GM18511 (cell line): ENCODE data around the gene KIRREL3.

Source experiments
- ATAC-seq: cut with Tn5 transposase; IDR thresholded peaks from one replicate; pipeline ENCODE4 v1.9.1; 2021; ENCODE audit warnings: mild to moderate bottlenecking, moderate library complexity; ENCODE audit not compliant: unreplicated experiment

Gene KIRREL3

GRCh38 chr11:126460417-126461095 is 540.0 kb downstream of the KIRREL3 start:
- ATAC-seq = no peak

- no peak for ATAC-seq
These were observed 540.8 kb downstream of the KIRREL3 start for GRCh38 chr11:126459691-126460281.

- ATAC-seq = no peak
These were observed 542.8 kb downstream of the KIRREL3 start for GRCh38 chr11:126457817-126458216.

GRCh38 chr11:126456783-126457542 is 543.6 kb downstream of the KIRREL3 start:
- no peak for ATAC-seq

DNA sequence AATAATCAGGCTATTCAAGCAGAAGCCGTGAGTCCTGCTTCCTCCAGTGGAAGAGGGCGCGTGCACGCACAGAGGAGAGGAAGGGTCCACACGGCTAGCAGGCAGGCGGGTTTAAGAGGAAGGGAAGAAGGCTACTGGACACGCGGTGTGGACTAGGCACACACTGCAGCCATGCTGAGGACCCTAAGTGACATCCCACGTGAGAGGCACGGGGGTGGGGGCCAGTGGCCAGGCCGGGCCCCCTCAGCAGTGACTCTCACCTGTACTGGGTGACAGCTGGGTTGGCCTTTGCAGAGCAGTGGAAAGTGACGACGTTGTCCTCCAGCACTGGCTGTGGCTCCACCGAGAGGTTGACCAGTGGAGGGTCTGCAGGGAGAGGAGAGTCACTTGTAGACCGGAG is 544.5 kb downstream of the KIRREL3 start:
- ATAC-seq = no peak

DNA sequence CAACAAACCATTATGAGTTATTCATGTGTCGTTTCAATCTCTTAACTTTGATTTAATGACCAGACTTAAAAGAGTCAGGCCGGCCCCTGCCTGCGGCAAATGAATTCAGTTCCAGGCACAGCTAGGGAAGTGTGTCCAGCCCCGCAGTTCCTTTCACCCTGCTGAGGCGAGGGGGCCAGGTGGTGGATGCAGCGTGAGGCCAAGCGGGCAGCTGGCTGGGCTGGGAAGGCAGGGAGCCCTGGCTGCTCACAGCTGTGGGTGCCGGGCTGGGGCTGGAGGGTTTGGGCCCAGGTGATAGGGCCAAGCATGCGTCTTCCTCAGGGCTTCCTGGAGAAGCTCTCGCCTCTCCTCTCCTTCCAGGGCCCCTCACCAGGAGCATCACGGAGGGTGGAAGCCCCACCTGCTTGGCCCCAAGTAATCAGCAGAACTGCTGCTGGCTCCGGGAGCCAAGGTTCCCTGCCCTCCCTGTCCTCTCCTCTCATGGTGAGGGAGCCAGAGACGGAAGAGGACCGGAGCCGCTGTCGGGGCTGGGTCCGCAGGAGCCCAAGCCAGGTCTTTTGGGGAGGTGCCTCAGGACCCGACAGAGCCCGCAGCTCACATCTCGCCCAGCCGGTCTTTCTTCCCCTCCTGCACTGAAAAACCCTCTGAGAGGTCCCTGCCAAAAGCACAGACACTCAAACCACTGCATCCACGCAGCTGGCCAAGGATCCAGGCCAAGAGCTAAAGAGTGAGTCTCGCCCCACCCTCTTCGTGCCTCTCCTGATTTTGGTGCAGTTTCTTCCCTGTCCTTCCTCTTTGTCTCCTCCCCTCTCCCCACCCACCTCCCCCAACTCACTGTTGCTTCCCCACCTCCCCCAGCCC is 548.1 kb downstream of the KIRREL3 start:
- no peak for ATAC-seq

DNA sequence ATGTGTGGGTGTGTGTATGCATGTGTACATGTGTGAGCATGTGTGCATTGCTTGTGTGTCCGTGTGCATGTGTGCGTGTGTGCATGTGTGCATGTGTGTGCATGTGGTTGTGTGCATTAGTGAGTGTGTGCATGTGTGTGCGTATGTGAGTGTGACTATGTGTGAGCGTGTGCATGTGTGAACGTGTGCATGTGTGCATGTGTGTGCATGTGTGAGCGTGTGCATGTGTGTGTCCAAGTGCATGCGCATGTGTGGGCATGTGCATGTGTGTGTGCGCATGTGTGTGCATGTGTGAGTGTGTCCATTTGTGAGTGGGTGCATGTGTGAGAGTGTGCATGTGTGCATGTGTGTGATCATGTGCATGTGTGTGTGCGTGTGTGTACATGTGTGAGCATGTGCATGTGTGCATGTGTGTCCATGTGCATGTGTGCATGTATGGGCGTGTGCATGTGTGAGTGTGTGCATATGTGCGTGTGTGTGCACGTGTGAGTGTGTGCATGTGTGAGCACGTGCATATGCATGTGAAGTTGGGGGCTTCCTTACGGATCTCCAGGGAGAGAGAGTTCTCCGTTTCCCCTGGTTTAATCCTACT is 549.3 kb downstream of the KIRREL3 start:
- ATAC-seq = no peak

- ATAC-seq = no peak
These were observed 549.8 kb downstream of the KIRREL3 start for GRCh38 chr11:126450806-126451205.

DNA sequence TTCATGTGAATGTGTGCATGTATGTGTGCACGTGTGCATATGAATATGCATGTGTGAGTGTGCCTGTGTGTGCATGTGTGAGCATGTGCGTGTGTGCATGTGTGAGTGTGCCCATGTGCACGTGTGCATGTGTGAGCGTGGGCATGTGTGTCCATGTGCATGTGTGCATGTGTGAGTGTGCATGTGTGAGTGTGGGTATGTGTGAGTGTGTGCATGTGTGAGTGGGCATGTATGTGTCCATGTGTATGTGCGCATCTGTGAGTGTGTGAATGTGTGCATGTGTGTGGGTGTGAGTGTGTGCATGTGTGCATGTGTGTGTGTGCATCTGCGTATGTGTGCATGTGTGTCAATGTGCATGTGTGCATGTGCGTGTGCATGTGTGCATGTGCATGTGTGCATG is 550.4 kb downstream of the KIRREL3 start:
- no peak for ATAC-seq

GRCh38 chr11:126446581-126446980 is 554.0 kb downstream of the KIRREL3 start:
- no peak for ATAC-seq

DNA sequence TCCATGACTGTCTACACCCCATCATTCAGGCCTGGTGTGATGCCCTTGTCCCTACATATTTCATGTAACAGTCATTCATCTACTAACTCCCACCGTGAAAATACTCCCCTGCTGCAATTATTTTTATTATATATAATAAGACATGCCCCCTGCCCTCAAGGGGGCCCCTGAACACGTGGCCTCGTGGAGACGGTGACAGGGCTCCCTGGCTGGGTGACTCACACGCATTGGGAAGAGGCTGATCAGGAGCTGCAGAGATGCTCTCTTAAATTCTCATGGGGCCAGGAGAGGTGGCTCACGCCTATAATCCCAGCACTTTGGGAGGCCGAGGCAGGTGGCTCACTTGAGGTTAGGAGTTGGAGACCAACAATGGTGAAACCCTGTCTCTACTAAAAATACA is 556.5 kb downstream of the KIRREL3 start:
- ATAC-seq = no peak

- no peak for ATAC-seq
These were observed 557.5 kb downstream of the KIRREL3 start for GRCh38 chr11:126443120-126443519.

- ATAC-seq = peak; percentile 67
These were observed 559.6 kb downstream of the KIRREL3 start for GRCh38 chr11:126440792-126441514.

- ATAC-seq = no peak
These were observed 560.3 kb downstream of the KIRREL3 start for GRCh38 chr11:126440276-126440675.

- ATAC-seq = peak; percentile 39
These were observed 561.9 kb downstream of the KIRREL3 start for GRCh38 chr11:126438691-126439090.

DNA sequence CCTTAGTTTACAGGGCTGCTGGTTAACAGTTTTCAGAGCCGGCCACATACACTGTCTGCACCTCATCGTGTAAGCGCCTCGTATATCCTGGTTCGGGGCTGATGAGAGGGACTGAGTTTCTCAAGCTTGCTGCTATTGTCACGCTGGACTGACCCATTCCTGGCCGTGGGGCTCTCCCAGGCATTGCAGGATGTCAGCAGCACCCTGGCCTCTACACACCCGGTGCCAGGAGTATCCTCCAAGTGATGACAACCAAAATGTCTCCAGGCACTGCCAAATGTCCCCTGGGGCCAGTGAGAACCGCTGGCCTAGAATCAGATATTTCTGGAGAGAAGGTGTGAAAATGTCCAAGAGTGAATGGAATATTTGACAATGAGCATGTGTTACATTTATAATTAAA is 562.3 kb downstream of the KIRREL3 start:
- ATAC-seq = no peak

DNA sequence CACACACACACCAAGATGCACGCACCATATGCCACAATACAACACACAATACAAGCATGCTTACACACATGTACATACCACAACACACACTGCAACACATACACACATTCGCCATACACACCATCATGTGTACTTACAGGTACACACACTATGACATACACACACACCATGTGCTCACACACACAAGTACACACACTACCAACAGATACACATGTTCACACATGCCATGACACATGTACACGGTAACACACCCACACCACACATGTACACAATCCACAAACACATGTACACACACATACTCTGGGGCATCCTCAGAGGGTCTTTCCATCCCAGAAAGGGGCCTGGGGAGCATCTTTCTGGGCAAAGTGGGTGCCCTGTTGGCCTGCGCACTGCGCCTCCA is 562.8 kb downstream of the KIRREL3 start:
- no peak for ATAC-seq

- ATAC-seq = no peak
These were observed 564.3 kb downstream of the KIRREL3 start for GRCh38 chr11:126436209-126436755.

DNA sequence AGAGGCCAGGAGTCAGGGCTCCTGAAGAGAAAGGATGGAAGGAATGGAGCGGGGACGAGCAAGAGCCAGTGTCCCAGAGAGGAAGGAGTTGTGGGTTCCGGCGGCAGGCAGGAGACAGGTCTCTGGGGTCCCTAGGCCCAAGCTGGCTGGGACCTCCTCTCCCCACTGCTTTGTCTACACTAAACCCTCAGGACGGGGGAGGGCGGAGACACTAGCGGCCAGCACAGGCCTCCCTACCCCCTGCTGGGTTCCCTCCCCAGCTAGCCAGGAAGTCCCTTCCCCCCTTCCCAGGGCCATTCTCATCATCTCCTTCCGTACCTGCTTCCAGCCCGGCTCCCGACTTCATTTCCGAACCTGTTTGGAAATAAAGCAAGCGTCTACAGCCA is 565.6 kb downstream of the KIRREL3 start:
- ATAC-seq = no peak
